Activated CD4-positive, alpha-beta memory T cell treated with anti-CD3 and anti-CD28 coated beads for 36 hours (primary cell): Measurements from ENCODE around the gene TYSND1. TPM values are rescaled to one million over a fixed set of nuclear protein-coding genes. Genes with fewer than 3 reads are reported as not detected.
A peak's percentile ranks its signal among the peaks of the same experiment; 100 is the strongest.
"Not testable (repeated sequence)": the region's sequence is repeated elsewhere in the genome, so short reads cannot be mapped to it uniquely, and the experiment has no call there.

Source experiments
- CTCF ChIA-PET: fragments of 350-600 bp; sonication (Branson Sonifier 250); formaldehyde crosslinking; loops from one replicate; lab custom pipeline; 2021; ENCODE audit warnings: antibody characterized with exemption, inconsistent platforms; lab: Charles Lee
- POLR2A ChIA-PET: fragments of 350-600 bp; sonication (Branson Sonifier 250); formaldehyde crosslinking; loops from one replicate; lab custom pipeline; 2021; ENCODE audit warnings: antibody characterized with exemption; lab: Charles Lee
- DNase-seq: peaks from one replicate; pipeline ENCODE4 v3.0.0-alpha.2; 2020
- H3K27ac Mint-ChIP-seq: one replicate; pipeline ENCODE4 v1.8.0; 2021; ENCODE audit warnings: mixed read lengths
- H3K27me3 Mint-ChIP-seq: one replicate; pipeline ENCODE4 v1.8.0; 2021; ENCODE audit warnings: mixed read lengths
- H3K36me3 Mint-ChIP-seq: one replicate; pipeline ENCODE4 v1.8.0; 2021; ENCODE audit warnings: mixed read lengths
- H3K4me1 Mint-ChIP-seq: one replicate; pipeline ENCODE4 v1.8.0; 2021; ENCODE audit warnings: low read depth, mixed read lengths
- H3K4me3 Mint-ChIP-seq: one replicate; pipeline ENCODE4 v1.8.0; 2021; ENCODE audit warnings: mild to moderate bottlenecking, mixed read lengths
- H3K9me3 Mint-ChIP-seq: one replicate; pipeline ENCODE4 v1.8.0; 2021; ENCODE audit warnings: mixed read lengths
- intact Hi-C: fragments of 100-400 bp; cut with micrococcal nuclease; formaldehyde crosslinking; loops from one replicate; pipeline ENCODE4 v1.15.1; 2023
- total RNA-seq, 2 experiments: library from RNA; stranded (reverse); gene quantifications; one replicate each; pipeline ENCODE4 v1.2.3, GENCODE V29; 2021

Gene TYSND1
- total RNA-seq, 2 experiments from 2014 or later = 10.9 to 12.1 TPM

- ChIA-PET POLR2A (interaction anchor here (0.6 kb wide), 1 partner anchor 39 kb away, joined by 3 read pairs; no protein-coding TSS in a partner anchor), CTCF (interaction anchor here (2.6 kb wide), 1 partner anchor 13 kb away, joined by 16 read pairs; the partner anchor contains the start of gene TYSND1)
- peaks cover 17% of the 10 kb centered on the region for H3K4me1 Mint-ChIP-seq
- H3K36me3 Mint-ChIP-seq = peaks cover 4% of the 10 kb centered on the region
- H3K4me3 Mint-ChIP-seq = peak within 1 kb of the TSS; percentile 77
- DNase-seq = peak; percentile 54
- intact Hi-C loops = no loop called here
- H3K9me3 Mint-ChIP-seq = no peaks in the 10 kb centered on the region
- no peaks in the 10 kb centered on the region for H3K27me3 Mint-ChIP-seq
- H3K27ac Mint-ChIP-seq = no peak within 1 kb of the TSS
These were observed 14.1 kb downstream of the TYSND1 start, which contains the start of gene AIFM2 for GRCh38 chr10:70132098-70133029. Gene AIFM2 (minus strand): TSS chr10:70132825. CDS start chr10:70124084, 8,741 bp downstream.

- Mint-ChIP-seq H3K27me3 (no peaks in the 10 kb centered on the region), H3K4me3 (peak overlapping the region; percentile 77), H3K9me3 (no peaks in the 10 kb centered on the region), H3K36me3 (peaks cover 4% of the 10 kb centered on the region), H3K27ac (no peak overlapping the region), H3K4me1 (peaks cover 17% of the 10 kb centered on the region)
- CTCF ChIA-PET = interaction anchor here (2.5 kb wide), 1 partner anchor 16 kb away, joined by 11 read pairs; no protein-coding TSS in a partner anchor
- no peak for DNase-seq
- POLR2A ChIA-PET = interaction anchor here (0.6 kb wide), 1 partner anchor 39 kb away, joined by 3 read pairs; no protein-coding TSS in a partner anchor
- intact Hi-C loops = no loop called here
These were observed 15.0 kb downstream of the TYSND1 start for GRCh38 chr10:70131560-70131937.

- ChIA-PET CTCF (interaction anchor here (1.0 to 2.5 kb wide), 2 partner anchors 13 to 15 kb away, joined by 3 to 11 read pairs; no protein-coding TSS in a partner anchor), POLR2A (no interaction called here)
- Mint-ChIP-seq H3K9me3 (no peaks in the 10 kb centered on the region), H3K4me3 (no peak overlapping the region), H3K4me1 (peaks cover 17% of the 10 kb centered on the region), H3K27me3 (no peaks in the 10 kb centered on the region), H3K27ac (no peak overlapping the region), H3K36me3 (peaks cover 4% of the 10 kb centered on the region)
- intact Hi-C loops = no loop called here
- DNase-seq = no peak
These were observed 15.5 kb downstream of the TYSND1 start for GRCh38 chr10:70130878-70131559.

GRCh38 chr10:70126700-70127395, 19.7 kb downstream of the TYSND1 start:
- peaks cover 6% of the 10 kb centered on the region for H3K4me1 Mint-ChIP-seq
- POLR2A ChIA-PET = interaction anchor here (0.6 kb wide), 1 partner anchor 8 kb away, joined by 3 read pairs; no protein-coding TSS in a partner anchor
- CTCF ChIA-PET = interaction anchor here (4.5 kb wide), 1 partner anchor 11 kb away, joined by 24 read pairs; no protein-coding TSS in a partner anchor
- H3K27me3 Mint-ChIP-seq = no peaks in the 10 kb centered on the region
- no peaks in the 10 kb centered on the region for H3K9me3 Mint-ChIP-seq
- H3K27ac Mint-ChIP-seq = no peak overlapping the region
- DNase-seq = no peak
- H3K4me3 Mint-ChIP-seq = no peak overlapping the region
- intact Hi-C loops = no loop called here
- H3K36me3 Mint-ChIP-seq = peaks cover 6% of the 10 kb centered on the region

GRCh38 chr10:70125918-70126552, 20.5 kb downstream of the TYSND1 start:
- peaks cover 9% of the 10 kb centered on the region for H3K36me3 Mint-ChIP-seq
- H3K27me3 Mint-ChIP-seq = no peaks in the 10 kb centered on the region
- H3K4me3 Mint-ChIP-seq = no peak overlapping the region
- CTCF ChIA-PET = interaction anchor here (4.5 kb wide), 1 partner anchor 10 kb away, joined by 24 read pairs; no protein-coding TSS in a partner anchor
- peaks cover 2% of the 10 kb centered on the region for H3K4me1 Mint-ChIP-seq
- no peak for DNase-seq
- no peaks in the 10 kb centered on the region for H3K9me3 Mint-ChIP-seq
- intact Hi-C loops = no loop called here
- no peak overlapping the region for H3K27ac Mint-ChIP-seq
- POLR2A ChIA-PET = interaction anchor here (0.6 kb wide), 1 partner anchor 7 kb away, joined by 3 read pairs; no protein-coding TSS in a partner anchor

GRCh38 chr10:70124918-70125317, 21.6 kb downstream of the TYSND1 start:
- no peak for DNase-seq
- intact Hi-C loops = no loop called here
- Mint-ChIP-seq H3K4me1 (no peaks in the 10 kb centered on the region), H3K27me3 (no peaks in the 10 kb centered on the region), H3K36me3 (peaks cover 5% of the 10 kb centered on the region), H3K4me3 (no peak overlapping the region), H3K27ac (no peak overlapping the region), H3K9me3 (no peaks in the 10 kb centered on the region)
- ChIA-PET POLR2A (no interaction called here), CTCF (interaction anchor here (4.5 kb wide), 1 partner anchor 9 kb away, joined by 24 read pairs; no protein-coding TSS in a partner anchor)

GRCh38 chr10:70124415-70124814, 22.1 kb downstream of the TYSND1 start:
- DNase-seq = no peak
- Mint-ChIP-seq H3K27ac (no peak overlapping the region), H3K27me3 (no peaks in the 10 kb centered on the region), H3K36me3 (peaks cover 5% of the 10 kb centered on the region), H3K4me1 (no peaks in the 10 kb centered on the region), H3K9me3 (no peaks in the 10 kb centered on the region), H3K4me3 (no peak overlapping the region)
- POLR2A ChIA-PET = no interaction called here
- CTCF ChIA-PET = interaction anchor here (4.5 kb wide), 1 partner anchor 8 kb away, joined by 24 read pairs; no protein-coding TSS in a partner anchor
- intact Hi-C loops = no loop called here

- POLR2A ChIA-PET = no interaction called here
- no peak overlapping the region for H3K4me3 Mint-ChIP-seq
- no peak for DNase-seq
- H3K27me3 Mint-ChIP-seq = no peaks in the 10 kb centered on the region
- CTCF ChIA-PET = interaction anchor here (4.5 kb wide), 1 partner anchor 8 kb away, joined by 24 read pairs; no protein-coding TSS in a partner anchor
- peaks cover 5% of the 10 kb centered on the region for H3K36me3 Mint-ChIP-seq
- intact Hi-C loops = no loop called here
- no peaks in the 10 kb centered on the region for H3K4me1 Mint-ChIP-seq
- no peak overlapping the region for H3K27ac Mint-ChIP-seq
- no peaks in the 10 kb centered on the region for H3K9me3 Mint-ChIP-seq
These were observed 22.7 kb downstream of the TYSND1 start for GRCh38 chr10:70123817-70124216.

- H3K36me3 Mint-ChIP-seq, intact Hi-C loops, POLR2A ChIA-PET, H3K4me3 Mint-ChIP-seq, H3K4me1 Mint-ChIP-seq, H3K9me3 Mint-ChIP-seq, H3K27ac Mint-ChIP-seq, H3K27me3 Mint-ChIP-seq, DNase-seq: not testable (repeated sequence)
- CTCF ChIA-PET = interaction anchor here (1.3 kb wide), 1 partner anchor 24 kb away, joined by 3 read pairs; no protein-coding TSS in a partner anchor
These were observed 23.3 kb downstream of the TYSND1 start for GRCh38 chr10:70123166-70123565.

GRCh38 chr10:70122742-70123141, 23.8 kb downstream of the TYSND1 start:
- CTCF ChIA-PET = interaction anchor here (1.3 kb wide), 1 partner anchor 25 kb away, joined by 3 read pairs; no protein-coding TSS in a partner anchor
- H3K4me3 Mint-ChIP-seq = no peak overlapping the region

More at GRCh38 chr10:70122742-70123141, 23.8 kb downstream of the TYSND1 start:
- intact Hi-C loops = no loop called here
- H3K27ac Mint-ChIP-seq = no peak overlapping the region
- peaks cover 5% of the 10 kb centered on the region for H3K36me3 Mint-ChIP-seq
- POLR2A ChIA-PET = interaction anchor here (0.6 kb wide), 1 partner anchor 29 kb away, joined by 3 read pairs; no protein-coding TSS in a partner anchor
- H3K27me3 Mint-ChIP-seq = no peaks in the 10 kb centered on the region
- H3K4me1 Mint-ChIP-seq = no peaks in the 10 kb centered on the region
- no peak for DNase-seq
- H3K9me3 Mint-ChIP-seq = no peaks in the 10 kb centered on the region
